ENCODE measurements around the gene GLI1.

Gene GLI1

GRCh38 chr12:57518920-57519795 lies 59.6 kb downstream of the GLI1 start:
- Mint-ChIP-seq H3K27me3 (no peaks in the 10 kb centered on the region), H3K27ac (peak overlapping the region; percentile 99), H3K36me3 (peaks cover 9% of the 10 kb centered on the region), H3K4me1 (ENCODE audit: low read depth) (peaks cover 54% of the 10 kb centered on the region), H3K9me3 (ENCODE audit: low read depth) (no peaks in the 10 kb centered on the region), H3K4me3 (peak overlapping the region; percentile 98)

- Mint-ChIP-seq H3K27me3 (no peaks in the 10 kb centered on the region), H3K9me3 (ENCODE audit: low read depth) (no peaks in the 10 kb centered on the region), H3K4me1 (ENCODE audit: low read depth) (peaks cover 60% of the 10 kb centered on the region), H3K27ac (peak overlapping the region; percentile 99), H3K36me3 (peaks cover 9% of the 10 kb centered on the region), H3K4me3 (peak overlapping the region; percentile 98)
Observed at GRCh38 chr12:57519796-57520052, 60.1 kb downstream of the GLI1 start.

- no peaks in the 10 kb centered on the region for H3K27me3 Mint-ChIP-seq
- peaks cover 60% of the 10 kb centered on the region for H3K4me1 Mint-ChIP-seq (ENCODE audit: low read depth)
- H3K36me3 Mint-ChIP-seq: peaks cover 9% of the 10 kb centered on the region
- H3K27ac Mint-ChIP-seq: peak within 1 kb of the TSS; percentile 99
- H3K4me3 Mint-ChIP-seq: peak within 1 kb of the TSS; percentile 98
- no peaks in the 10 kb centered on the region for H3K9me3 Mint-ChIP-seq (ENCODE audit: low read depth)
Observed at GRCh38 chr12:57520053-57520818, 60.7 kb downstream of the GLI1 start, which contains the start of gene DDIT3. TSS of gene DDIT3 (minus strand) at chr12:57520514. CDS start at chr12:57517406, 3,108 bp downstream.

GRCh38 chr12:57521525-57522010 lies 62.0 kb downstream of the GLI1 start:
- Mint-ChIP-seq H3K36me3 (peaks cover 9% of the 10 kb centered on the region), H3K27me3 (no peaks in the 10 kb centered on the region)

More at GRCh38 chr12:57521525-57522010, 62.0 kb downstream of the GLI1 start:
- peaks cover 55% of the 10 kb centered on the region for H3K4me1 Mint-ChIP-seq (ENCODE audit: low read depth)
- peak overlapping the region; percentile 99 for H3K27ac Mint-ChIP-seq
- peak overlapping the region; percentile 92 for H3K4me3 Mint-ChIP-seq
- H3K9me3 Mint-ChIP-seq (ENCODE audit: low read depth): no peaks in the 10 kb centered on the region
